ENCODE measurements around the gene RPS6KA5.

GRCh38 chr14:90995785-90996184 lies 64.7 kb downstream of the RPS6KA5 start:
- no peak for TF ChIP-seq CTCF (IDR thresholded peaks at IDR 0.05; ENCODE audit: borderline replicate concordance, extremely low read depth, low read length, poor library complexity, severe bottlenecking)
- no peak for TF ChIP-seq EZH2 (IDR thresholded peaks at IDR 0.05; ENCODE audit: borderline replicate concordance, low read depth, low read length, severe bottlenecking)
